ENCODE measurements around the gene TBC1D23. TPM values are rescaled to one million over a fixed set of nuclear protein-coding genes. Genes with fewer than 3 reads are reported as not detected.
"Not testable (repeated sequence)": the region's sequence is repeated elsewhere in the genome, so short reads cannot be mapped to it uniquely, and the experiment has no call there.

The TBC1D23 gene
- total RNA-seq, 1 donor from 2014 or later, result 33.2 TPM

- intact Hi-C loops (cut with DNase I), result no loop called here
Observed at GRCh38 chr3:100333051-100333450, 72.3 kb downstream of the TBC1D23 start.

GRCh38 chr3:100333970-100334487 is 73.2 kb downstream of the TBC1D23 start:
- intact Hi-C loops (cut with DNase I), result no loop called here
- peak; percentile 26 for ATAC-seq (ENCODE audit: poor library complexity)
- DNase-seq, result no peak

More at GRCh38 chr3:100333051-100333450, 72.3 kb downstream of the TBC1D23 start:
- DNase-seq (no peak), ATAC-seq (ENCODE audit: poor library complexity) (no peak)

GRCh38 chr3:100334488-100335351 is 73.9 kb downstream of the TBC1D23 start, which contains the start of gene NIT2:
Gene NIT2, plus strand, starts transcription at chr3:100334757. Its CDS starts 35 bp downstream, at chr3:100334792.
- peak; percentile 92 for DNase-seq
- peak; percentile 99 for ATAC-seq (ENCODE audit: poor library complexity)
- intact Hi-C loops (cut with DNase I), result no loop called here

- no peak for DNase-seq
- intact Hi-C loops (cut with DNase I), result no loop called here
- peak; percentile 6 for ATAC-seq (ENCODE audit: poor library complexity)
Observed at GRCh38 chr3:100335434-100335833, 74.6 kb downstream of the TBC1D23 start.

GRCh38 chr3:100336229-100336628 is 75.4 kb downstream of the TBC1D23 start:
- DNase-seq; intact Hi-C loops (cut with DNase I); ATAC-seq (ENCODE audit: poor library complexity): not testable (repeated sequence)

- DNase-seq, result no peak
- ATAC-seq (ENCODE audit: poor library complexity), result no peak
- intact Hi-C loops (cut with DNase I), result no loop called here
Observed at GRCh38 chr3:100338911-100339310, 78.1 kb downstream of the TBC1D23 start.

- ATAC-seq (ENCODE audit: poor library complexity) (no peak), DNase-seq (no peak)
- intact Hi-C loops (cut with DNase I), result no loop called here
Observed at GRCh38 chr3:100339786-100340185, 79.0 kb downstream of the TBC1D23 start.

GRCh38 chr3:100340527-100340926 is 79.7 kb downstream of the TBC1D23 start:
- intact Hi-C loops (cut with DNase I), result no loop called here
- ATAC-seq (ENCODE audit: poor library complexity), result no peak
- no peak for DNase-seq

- DNase-seq (no peak), ATAC-seq (ENCODE audit: poor library complexity) (no peak)
- intact Hi-C loops (cut with DNase I), result no loop called here
Observed at GRCh38 chr3:100348727-100349126, 87.9 kb downstream of the TBC1D23 start.

GRCh38 chr3:100351770-100352169 is 91.0 kb downstream of the TBC1D23 start:
- intact Hi-C loops (cut with DNase I); ATAC-seq (ENCODE audit: poor library complexity); DNase-seq: not testable (repeated sequence)

GRCh38 chr3:100352296-100353231 is 91.8 kb downstream of the TBC1D23 start:
- intact Hi-C loops (cut with DNase I), result no loop called here
- ATAC-seq (ENCODE audit: poor library complexity), result peak; percentile 29
- DNase-seq, result no peak

GRCh38 chr3:100354850-100355249 is 94.1 kb downstream of the TBC1D23 start:
- intact Hi-C loops (cut with DNase I), result no loop called here
- DNase-seq (no peak), ATAC-seq (ENCODE audit: poor library complexity) (no peak)

- intact Hi-C loops (cut with DNase I), result no loop called here
- no peak for ATAC-seq (ENCODE audit: poor library complexity)
Observed at GRCh38 chr3:100358413-100358812, 97.6 kb downstream of the TBC1D23 start.

GRCh38 chr3:100359035-100359434 is 98.2 kb downstream of the TBC1D23 start:
- intact Hi-C loops (cut with DNase I), result no loop called here

More at GRCh38 chr3:100358413-100358812, 97.6 kb downstream of the TBC1D23 start:
- no peak for DNase-seq

GRCh38 chr3:100360757-100361496 is 100.1 kb downstream of the TBC1D23 start:
- ATAC-seq (ENCODE audit: poor library complexity), result no peak
- no peak for DNase-seq
- intact Hi-C loops (cut with DNase I), result no loop called here

More at GRCh38 chr3:100359035-100359434, 98.2 kb downstream of the TBC1D23 start:
- no peak for ATAC-seq (ENCODE audit: poor library complexity)
- no peak for DNase-seq

- intact Hi-C loops (cut with DNase I), result no loop called here
Observed at GRCh38 chr3:100361897-100362296, 101.1 kb downstream of the TBC1D23 start.

GRCh38 chr3:100364421-100364820 is 103.6 kb downstream of the TBC1D23 start:
- DNase-seq, result no peak
- intact Hi-C loops (cut with DNase I), result no loop called here
- ATAC-seq (ENCODE audit: poor library complexity), result no peak

More at GRCh38 chr3:100361897-100362296, 101.1 kb downstream of the TBC1D23 start:
- ATAC-seq (ENCODE audit: poor library complexity), result no peak
- no peak for DNase-seq

GRCh38 chr3:100366424-100366823 is 105.6 kb downstream of the TBC1D23 start:
- ATAC-seq (ENCODE audit: poor library complexity), result no peak
- intact Hi-C loops (cut with DNase I), result no loop called here
- DNase-seq, result no peak
